ENCODE results near the gene LOX.

DNA sequence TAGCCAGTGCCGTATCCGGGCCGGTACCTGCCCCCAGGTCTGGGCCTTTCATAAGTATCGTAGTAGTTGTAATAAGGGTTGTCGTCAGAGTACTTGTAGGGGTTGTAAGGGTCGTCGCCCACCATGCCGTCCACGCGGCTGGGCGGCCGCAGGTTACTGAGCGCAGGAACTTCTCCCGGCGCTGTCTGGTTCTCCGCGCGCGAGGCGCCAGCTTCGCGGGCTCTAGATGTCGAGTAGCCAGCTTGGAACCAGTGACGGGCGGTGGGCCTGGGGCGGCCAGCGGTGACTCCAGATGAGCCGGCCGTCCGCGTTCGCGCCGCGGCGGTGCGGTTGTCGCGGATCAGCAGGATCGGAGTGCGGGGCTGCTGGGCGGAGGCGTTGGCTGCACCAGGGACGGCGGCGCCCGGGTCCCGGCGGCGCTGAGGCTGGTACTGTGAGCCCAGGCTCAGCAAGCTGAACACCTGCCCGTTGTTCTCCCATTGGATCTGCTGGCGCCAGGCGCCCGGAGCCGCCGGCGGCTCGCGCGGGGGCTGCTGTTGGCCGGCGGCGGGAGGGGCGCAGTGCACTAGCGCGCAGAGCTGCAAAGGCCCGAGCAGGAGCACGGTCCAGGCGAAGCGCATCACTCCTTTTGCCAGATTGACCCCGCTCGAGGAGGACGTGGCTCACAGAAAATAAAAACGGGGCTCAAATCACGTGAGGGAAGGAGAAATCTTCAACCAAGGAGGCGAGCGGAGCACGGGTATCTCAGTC, 518 bp downstream of the LOX start:
- TF ChIP-seq POLR2AphosphoS5 (IDR thresholded peaks at IDR 0.05; ENCODE audit: low read depth) (no peak), GABPA (IDR thresholded peaks at IDR 0.05; ENCODE audit: low read depth) (no peak)
- TF ChIP-seq, protein P1, sequence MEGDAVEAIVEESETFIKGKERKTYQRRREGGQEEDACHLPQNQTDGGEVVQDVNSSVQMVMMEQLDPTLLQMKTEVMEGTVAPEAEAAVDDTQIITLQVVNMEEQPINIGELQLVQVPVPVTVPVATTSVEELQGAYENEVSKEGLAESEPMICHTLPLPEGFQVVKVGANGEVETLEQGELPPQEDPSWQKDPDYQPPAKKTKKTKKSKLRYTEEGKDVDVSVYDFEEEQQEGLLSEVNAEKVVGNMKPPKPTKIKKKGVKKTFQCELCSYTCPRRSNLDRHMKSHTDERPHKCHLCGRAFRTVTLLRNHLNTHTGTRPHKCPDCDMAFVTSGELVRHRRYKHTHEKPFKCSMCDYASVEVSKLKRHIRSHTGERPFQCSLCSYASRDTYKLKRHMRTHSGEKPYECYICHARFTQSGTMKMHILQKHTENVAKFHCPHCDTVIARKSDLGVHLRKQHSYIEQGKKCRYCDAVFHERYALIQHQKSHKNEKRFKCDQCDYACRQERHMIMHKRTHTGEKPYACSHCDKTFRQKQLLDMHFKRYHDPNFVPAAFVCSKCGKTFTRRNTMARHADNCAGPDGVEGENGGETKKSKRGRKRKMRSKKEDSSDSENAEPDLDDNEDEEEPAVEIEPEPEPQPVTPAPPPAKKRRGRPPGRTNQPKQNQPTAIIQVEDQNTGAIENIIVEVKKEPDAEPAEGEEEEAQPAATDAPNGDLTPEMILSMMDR (IDR thresholded peaks at IDR 0.05; ENCODE audit: insufficient read depth, low read length), result no peak
- TF ChIP-seq, protein P2, sequence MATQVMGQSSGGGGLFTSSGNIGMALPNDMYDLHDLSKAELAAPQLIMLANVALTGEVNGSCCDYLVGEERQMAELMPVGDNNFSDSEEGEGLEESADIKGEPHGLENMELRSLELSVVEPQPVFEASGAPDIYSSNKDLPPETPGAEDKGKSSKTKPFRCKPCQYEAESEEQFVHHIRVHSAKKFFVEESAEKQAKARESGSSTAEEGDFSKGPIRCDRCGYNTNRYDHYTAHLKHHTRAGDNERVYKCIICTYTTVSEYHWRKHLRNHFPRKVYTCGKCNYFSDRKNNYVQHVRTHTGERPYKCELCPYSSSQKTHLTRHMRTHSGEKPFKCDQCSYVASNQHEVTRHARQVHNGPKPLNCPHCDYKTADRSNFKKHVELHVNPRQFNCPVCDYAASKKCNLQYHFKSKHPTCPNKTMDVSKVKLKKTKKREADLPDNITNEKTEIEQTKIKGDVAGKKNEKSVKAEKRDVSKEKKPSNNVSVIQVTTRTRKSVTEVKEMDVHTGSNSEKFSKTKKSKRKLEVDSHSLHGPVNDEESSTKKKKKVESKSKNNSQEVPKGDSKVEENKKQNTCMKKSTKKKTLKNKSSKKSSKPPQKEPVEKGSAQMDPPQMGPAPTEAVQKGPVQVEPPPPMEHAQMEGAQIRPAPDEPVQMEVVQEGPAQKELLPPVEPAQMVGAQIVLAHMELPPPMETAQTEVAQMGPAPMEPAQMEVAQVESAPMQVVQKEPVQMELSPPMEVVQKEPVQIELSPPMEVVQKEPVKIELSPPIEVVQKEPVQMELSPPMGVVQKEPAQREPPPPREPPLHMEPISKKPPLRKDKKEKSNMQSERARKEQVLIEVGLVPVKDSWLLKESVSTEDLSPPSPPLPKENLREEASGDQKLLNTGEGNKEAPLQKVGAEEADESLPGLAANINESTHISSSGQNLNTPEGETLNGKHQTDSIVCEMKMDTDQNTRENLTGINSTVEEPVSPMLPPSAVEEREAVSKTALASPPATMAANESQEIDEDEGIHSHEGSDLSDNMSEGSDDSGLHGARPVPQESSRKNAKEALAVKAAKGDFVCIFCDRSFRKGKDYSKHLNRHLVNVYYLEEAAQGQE (IDR thresholded peaks at IDR 0.05; ENCODE audit: insufficient replicate concordance, low read depth), result no peak

Measured in HL-60 (cell line).